DOHH2 (cell line): Measurements from ENCODE around the gene GALNT17.

ENCODE experiments used
- EZH2phosphoT487 ChIP-seq: fragments of 200-600 bp; sonication (generic); IDR thresholded peaks from 2 replicates; pipeline ENCODE4 v1.6.1; 2017; ENCODE audit warnings: borderline replicate concordance, mild to moderate bottlenecking, antibody characterized with exemption, low read length, moderate library complexity, mixed read lengths
- TF ChIP-seq, protein P1 (sequence below): fragments of 200-600 bp; sonication (generic); IDR thresholded peaks from one replicate; pipeline ENCODE4 v1.5.1; 2014; ENCODE audit warnings: antibody characterized with exemption, mild to moderate bottlenecking, low read depth, low read length; ENCODE audit not compliant: poor library complexity, severe bottlenecking

DNA sequence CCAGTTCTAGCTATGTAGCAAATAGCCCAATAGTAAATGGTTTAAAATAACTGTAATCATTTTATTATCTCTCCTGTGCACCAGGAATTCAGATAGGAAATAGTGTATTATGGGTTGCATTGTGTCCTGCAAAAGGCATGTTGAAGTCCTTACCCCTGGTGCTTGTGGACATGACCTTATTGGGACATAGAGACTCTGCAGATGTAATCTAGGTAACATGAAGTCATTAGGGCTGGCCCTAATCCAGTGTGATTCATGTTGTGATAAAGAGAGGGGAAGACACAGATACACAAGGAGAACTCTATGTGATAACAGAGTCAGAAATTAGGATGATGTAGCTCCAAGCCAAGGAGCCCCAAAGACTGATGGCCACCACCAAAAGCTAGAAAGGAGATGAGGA lies 462.8 kb downstream of the GALNT17 start:
- TF ChIP-seq, protein P1, sequence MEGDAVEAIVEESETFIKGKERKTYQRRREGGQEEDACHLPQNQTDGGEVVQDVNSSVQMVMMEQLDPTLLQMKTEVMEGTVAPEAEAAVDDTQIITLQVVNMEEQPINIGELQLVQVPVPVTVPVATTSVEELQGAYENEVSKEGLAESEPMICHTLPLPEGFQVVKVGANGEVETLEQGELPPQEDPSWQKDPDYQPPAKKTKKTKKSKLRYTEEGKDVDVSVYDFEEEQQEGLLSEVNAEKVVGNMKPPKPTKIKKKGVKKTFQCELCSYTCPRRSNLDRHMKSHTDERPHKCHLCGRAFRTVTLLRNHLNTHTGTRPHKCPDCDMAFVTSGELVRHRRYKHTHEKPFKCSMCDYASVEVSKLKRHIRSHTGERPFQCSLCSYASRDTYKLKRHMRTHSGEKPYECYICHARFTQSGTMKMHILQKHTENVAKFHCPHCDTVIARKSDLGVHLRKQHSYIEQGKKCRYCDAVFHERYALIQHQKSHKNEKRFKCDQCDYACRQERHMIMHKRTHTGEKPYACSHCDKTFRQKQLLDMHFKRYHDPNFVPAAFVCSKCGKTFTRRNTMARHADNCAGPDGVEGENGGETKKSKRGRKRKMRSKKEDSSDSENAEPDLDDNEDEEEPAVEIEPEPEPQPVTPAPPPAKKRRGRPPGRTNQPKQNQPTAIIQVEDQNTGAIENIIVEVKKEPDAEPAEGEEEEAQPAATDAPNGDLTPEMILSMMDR, result no peak
- no peak for TF ChIP-seq EZH2phosphoT487
